Lung (tissue), 12 donors: ENCODE data around the gene BAK1. TPM values are rescaled to one million over a fixed set of nuclear protein-coding genes. Genes with fewer than 3 reads are reported as not detected.

Source experiments
- ATAC-seq: fragments of 200-7000 bp; cut with Tn5 transposase; one replicate; pipeline ENCODE4 v1.9.1; 2020; ENCODE audit warnings: moderate number of reproducible peaks; ENCODE audit not compliant: insufficient read depth, low FRiP score
- DNase-seq, 3 donors: peaks; one replicate each; pipeline ENCODE4 v3.0.0-alpha.2; 2013 to 2017
- H3K27ac ChIP-seq, 2 donors: one replicate each; pipeline ENCODE4 v1.5.1; 2013; ENCODE audit warnings: mild to moderate bottlenecking in 2 of 2, moderate library complexity in 2 of 2, control low read depth in 1 of 2, inconsistent platforms in 1 of 2, low read depth in 1 of 2, low read length in 1 of 2
- H3K27me3 ChIP-seq, 3 donors: one replicate each; pipeline ENCODE4 v1.5.1; 2013; ENCODE audit warnings: low read length in 2 of 3; ENCODE audit not compliant: control insufficient read depth in 3 of 3, insufficient read depth in 3 of 3
- H3K36me3 ChIP-seq, 4 donors: one replicate each; pipeline ENCODE4 v1.5.1; 2013; ENCODE audit warnings: low read length in 4 of 4, mild to moderate bottlenecking in 1 of 4, moderate library complexity in 1 of 4; ENCODE audit not compliant: control insufficient read depth in 4 of 4, insufficient read depth in 4 of 4
- H3K4me1 ChIP-seq, 5 donors: one replicate each; pipeline ENCODE4 v1.5.1; 2013; ENCODE audit warnings: low read length in 5 of 5, mild to moderate bottlenecking in 2 of 5, moderate library complexity in 1 of 5; ENCODE audit not compliant: control insufficient read depth in 5 of 5, insufficient read depth in 5 of 5
- H3K4me3 ChIP-seq: one replicate; pipeline ENCODE4 v1.5.1; 2013; ENCODE audit warnings: mild to moderate bottlenecking, control low read depth, moderate library complexity
- H3K9ac ChIP-seq, 2 donors: one replicate each; pipeline ENCODE4 v1.5.1; 2013; ENCODE audit warnings: low read length in 2 of 2, control low read depth in 1 of 2; ENCODE audit not compliant: insufficient read depth in 1 of 2
- H3K9me3 ChIP-seq, 4 donors: one replicate each; pipeline ENCODE4 v1.5.1; 2013; ENCODE audit warnings: low read length in 3 of 4, mild to moderate bottlenecking in 1 of 4, moderate library complexity in 1 of 4; ENCODE audit not compliant: control insufficient read depth in 4 of 4, insufficient read depth in 3 of 4
- CTCF ChIP-seq: IDR thresholded peaks from 2 replicates; pipeline ENCODE4 v1.5.1; 2012; ENCODE audit warnings: mild to moderate bottlenecking; ENCODE audit errors: control extremely low read depth, extremely low read depth
- WGBS, 2 donors: extraction: QIAGEN DNeasy Blood & Tissue Kit; methylation state at CpG; one replicate each; pipeline ENCODE4 v1.1.7; 2013; 5-methylcytosine and 5-hydroxymethylcytosine counted together
- polyA plus RNA-seq, 2 donors: library from polyadenylated mRNA; stranded (reverse); fragments of 200-250 nt; gene quantifications; one replicate each; pipeline ENCODE4 v1.2.1, GENCODE V29; 2013
- total RNA-seq, 2 donors: library from RNA; depleted of rRNA in 1 of 2; stranded (reverse); fragments of >200 nt in 1 of 2; gene quantifications; one replicate each; pipeline ENCODE4 v1.2.1, GENCODE V29; 2014 to 2021
- donor health status: control.
- donor health status: control.
- donor health status: Bipolar disorder and iron deficiency.
- donor health status: healthy.
- donor health status: DM: yes; HTN: yes; CAD: no.

The BAK1 gene
- total and polyA plus RNA-seq, 4 donors: 7.4 to 25.6 (median 18.9) TPM

- DNase-seq: peak in 2 of 3 donors; percentile 59 to 68
- ATAC-seq: no peak
- peaks cover 0 to 6% (median 0%) of the 10 kb centered on the region in 4 donors for H3K9me3 ChIP-seq
- no peak overlapping the region for H3K4me3 ChIP-seq
- H3K9ac ChIP-seq: no peak overlapping the region
- no peaks in the 10 kb centered on the region for H3K36me3 ChIP-seq
- H3K27ac ChIP-seq: peak overlapping the region; percentile 25 to 58
- WGBS, 2 donors: 63 to 73% methylated on average over 6 of the region's 6 CpGs
- TF ChIP-seq CTCF: no peak
- H3K4me1 ChIP-seq: peaks cover 3 to 34% (median 12%) of the 10 kb centered on the region in 5 donors
- no peaks in the 10 kb centered on the region for H3K27me3 ChIP-seq
Observed at GRCh38 chr6:33609528-33609927, 29.5 kb upstream of the BAK1 start.

- H3K4me1 ChIP-seq: peaks cover 3 to 34% (median 12%) of the 10 kb centered on the region in 5 donors
- WGBS, 2 donors: 68 to 71% methylated on average over 3 of the region's 3 CpGs
Observed at GRCh38 chr6:33609019-33609418, 28.9 kb upstream of the BAK1 start.

GRCh38 chr6:33607784-33608161, 27.7 kb upstream of the BAK1 start:
- H3K27ac ChIP-seq: no peak overlapping the region
- H3K9me3 ChIP-seq: peaks cover 0 to 6% (median 2%) of the 10 kb centered on the region in 4 donors
- WGBS, 2 donors: 50 to 71% methylated on average over 5 of the region's 5 CpGs
- H3K4me1 ChIP-seq: peaks cover 3 to 34% (median 12%) of the 10 kb centered on the region in 5 donors
- TF ChIP-seq CTCF: no peak
- no peak overlapping the region for H3K9ac ChIP-seq
- ATAC-seq (no peak), DNase-seq (no peak)
- H3K27me3 ChIP-seq: no peaks in the 10 kb centered on the region
- no peak overlapping the region for H3K4me3 ChIP-seq
- H3K36me3 ChIP-seq: no peaks in the 10 kb centered on the region

More at GRCh38 chr6:33609019-33609418, 28.9 kb upstream of the BAK1 start:
- H3K9me3 ChIP-seq: peaks cover 0 to 6% (median under 1%) of the 10 kb centered on the region in 4 donors
- ATAC-seq: no peak
- no peak overlapping the region for H3K9ac ChIP-seq
- no peak for DNase-seq
- H3K36me3 ChIP-seq: no peaks in the 10 kb centered on the region
- no peak for TF ChIP-seq CTCF
- no peaks in the 10 kb centered on the region for H3K27me3 ChIP-seq
- no peak overlapping the region for H3K4me3 ChIP-seq
- no peak overlapping the region for H3K27ac ChIP-seq
